ENCODE measurements around the gene KANSL1. TPM values are rescaled to one million over a fixed set of nuclear protein-coding genes. Genes with fewer than 3 reads are reported as not detected.

KANSL1 gene
- total RNA-seq, 1 donor from 2014 or later = 121 TPM

- Mint-ChIP-seq H3K27me3 (ENCODE audit: low read depth) (no peaks in the 10 kb centered on the region), H3K4me3 (no peak overlapping the region), H3K9me3 (no peaks in the 10 kb centered on the region), H3K27ac (ENCODE audit: unreplicated experiment) (no peak overlapping the region), H3K4me1 (peaks cover 42% of the 10 kb centered on the region), H3K36me3 (ENCODE audit: low read depth) (peaks cover 8% of the 10 kb centered on the region)
- DNase-seq (ENCODE audit: low read depth, low spot score) = no peak
- no peak for TF ChIP-seq CTCF (conservative IDR thresholded peaks at IDR 0.05)
Measured at GRCh38 chr17:46135126-46135812, 58.0 kb downstream of the KANSL1 start.

GRCh38 chr17:46129302-46129701, 63.9 kb downstream of the KANSL1 start:
- H3K4me1 Mint-ChIP-seq = peaks cover 48% of the 10 kb centered on the region
- H3K36me3 Mint-ChIP-seq (ENCODE audit: low read depth) = peaks cover 2% of the 10 kb centered on the region
- no peaks in the 10 kb centered on the region for H3K9me3 Mint-ChIP-seq
- no peak for TF ChIP-seq CTCF (conservative IDR thresholded peaks at IDR 0.05)
- no peak overlapping the region for H3K4me3 Mint-ChIP-seq
- H3K27ac Mint-ChIP-seq (ENCODE audit: unreplicated experiment) = no peak overlapping the region
- H3K27me3 Mint-ChIP-seq (ENCODE audit: low read depth) = no peaks in the 10 kb centered on the region
- no peak for DNase-seq (ENCODE audit: low read depth, low spot score)

GRCh38 chr17:46128453-46128852, 64.8 kb downstream of the KANSL1 start:
- Mint-ChIP-seq H3K4me1 (peaks cover 51% of the 10 kb centered on the region), H3K36me3 (ENCODE audit: low read depth) (peaks cover 2% of the 10 kb centered on the region), H3K27ac (ENCODE audit: unreplicated experiment) (no peak overlapping the region), H3K4me3 (no peak overlapping the region), H3K9me3 (no peaks in the 10 kb centered on the region), H3K27me3 (ENCODE audit: low read depth) (no peaks in the 10 kb centered on the region)
- DNase-seq (ENCODE audit: low read depth, low spot score) = no peak
- no peak for TF ChIP-seq CTCF (conservative IDR thresholded peaks at IDR 0.05)

- no peak for TF ChIP-seq CTCF (conservative IDR thresholded peaks at IDR 0.05)
- Mint-ChIP-seq H3K4me3 (no peak overlapping the region), H3K36me3 (ENCODE audit: low read depth) (no peaks in the 10 kb centered on the region), H3K27ac (ENCODE audit: unreplicated experiment) (no peak overlapping the region), H3K27me3 (ENCODE audit: low read depth) (no peaks in the 10 kb centered on the region), H3K9me3 (no peaks in the 10 kb centered on the region), H3K4me1 (peaks cover 54% of the 10 kb centered on the region)
- DNase-seq (ENCODE audit: low read depth, low spot score) = no peak
Measured at GRCh38 chr17:46127524-46127923, 65.7 kb downstream of the KANSL1 start.

- DNase-seq (ENCODE audit: low read depth, low spot score) = no peak
- Mint-ChIP-seq H3K27ac (ENCODE audit: unreplicated experiment) (no peak overlapping the region), H3K9me3 (no peaks in the 10 kb centered on the region), H3K4me3 (no peak overlapping the region), H3K27me3 (ENCODE audit: low read depth) (no peaks in the 10 kb centered on the region), H3K4me1 (peaks cover 58% of the 10 kb centered on the region), H3K36me3 (ENCODE audit: low read depth) (no peaks in the 10 kb centered on the region)
- no peak for TF ChIP-seq CTCF (conservative IDR thresholded peaks at IDR 0.05)
Measured at GRCh38 chr17:46126840-46127239, 66.4 kb downstream of the KANSL1 start.

All from neural crest cell (in vitro differentiated cells).